HK-2 (cell line): Measurements from ENCODE around the gene ASB15.
"Not testable (repeated sequence)": the region's sequence is repeated elsewhere in the genome, so short reads cannot be mapped to it uniquely, and the experiment has no call there.

Experiments
- DNase-seq: peaks from one replicate; pipeline ENCODE4 v3.0.0-alpha.2; 2018; ENCODE audit not compliant: unreplicated experiment

ASB15 gene

DNA sequence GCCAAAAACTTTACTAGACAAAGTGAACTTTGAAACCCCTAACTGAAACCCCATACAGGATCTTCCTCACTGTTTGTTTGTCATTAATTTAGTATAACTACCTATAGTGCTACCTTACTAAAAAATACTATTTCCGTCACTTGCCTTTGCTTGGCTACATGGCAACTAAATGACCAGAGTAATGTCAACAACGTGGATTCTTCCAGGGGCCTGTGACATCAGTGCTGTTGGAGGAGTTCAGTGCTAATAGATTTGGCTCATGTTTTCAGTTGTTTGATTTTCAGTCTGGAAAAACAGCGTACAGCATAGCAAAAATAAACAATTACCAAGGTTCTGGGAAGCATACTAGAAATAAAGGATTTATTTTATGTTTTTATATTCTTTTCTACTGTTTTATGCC lies 3.0 kb upstream of the ASB15 start:
- DNase-seq = no peak

DNA sequence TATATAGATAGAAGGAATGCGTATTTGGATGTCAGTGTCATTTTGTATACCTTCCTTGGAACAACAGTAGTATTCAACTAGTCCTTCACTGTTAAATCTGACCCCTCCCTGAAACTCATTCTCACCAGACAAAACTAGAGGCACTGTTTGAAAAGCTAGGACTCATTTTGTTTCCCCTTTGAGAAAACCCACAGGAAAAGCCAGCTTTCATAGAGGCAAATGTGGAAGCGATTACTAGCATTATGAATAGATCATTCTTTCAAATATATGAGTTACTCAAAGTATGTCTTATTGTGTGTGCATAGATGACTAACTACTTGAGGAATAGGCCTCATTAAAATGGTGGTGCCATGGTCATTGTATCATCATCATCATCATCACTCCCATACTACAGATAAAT lies 1.9 kb upstream of the ASB15 start:
- DNase-seq = no peak

DNA sequence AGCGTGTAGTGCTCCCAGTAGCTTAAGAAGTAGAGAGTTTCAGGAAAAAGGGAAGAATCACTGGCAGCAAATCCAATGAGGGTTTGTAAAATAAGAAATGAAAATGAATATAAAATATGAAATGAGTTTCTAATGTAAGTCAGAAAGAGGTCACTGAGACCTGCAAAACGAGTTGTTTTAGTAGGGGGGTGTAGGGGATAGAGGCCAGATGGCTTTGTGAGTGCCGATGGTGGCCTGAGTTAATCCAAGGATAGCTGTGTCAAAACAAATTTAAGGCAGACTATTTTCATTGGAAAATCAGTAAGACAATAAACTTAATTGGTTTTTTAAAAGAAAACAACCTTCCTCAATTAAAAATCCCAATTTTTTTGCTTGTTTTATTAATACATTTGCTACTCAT lies 745 bp upstream of the ASB15 start:
- no peak for DNase-seq

DNA sequence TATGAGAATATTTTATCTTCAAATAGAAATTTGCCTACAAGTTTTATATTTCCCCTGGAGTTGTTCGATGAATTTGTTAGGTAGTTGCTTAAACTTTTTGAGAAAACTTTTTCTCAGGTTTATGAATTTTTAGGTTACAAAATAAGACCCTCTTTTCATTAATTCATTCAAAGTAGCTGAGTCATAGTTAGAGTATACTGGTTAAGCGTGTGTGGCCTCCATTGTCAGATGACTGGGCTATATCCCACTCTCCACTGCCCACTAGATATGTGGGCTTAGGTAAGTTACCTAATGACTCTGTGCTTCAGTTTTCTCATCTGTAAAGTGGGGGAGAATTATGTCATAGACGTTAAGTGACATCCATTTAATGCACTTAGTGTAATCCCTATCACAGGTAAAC lies 1.0 kb downstream of the ASB15 start:
- DNase-seq = no peak

DNA sequence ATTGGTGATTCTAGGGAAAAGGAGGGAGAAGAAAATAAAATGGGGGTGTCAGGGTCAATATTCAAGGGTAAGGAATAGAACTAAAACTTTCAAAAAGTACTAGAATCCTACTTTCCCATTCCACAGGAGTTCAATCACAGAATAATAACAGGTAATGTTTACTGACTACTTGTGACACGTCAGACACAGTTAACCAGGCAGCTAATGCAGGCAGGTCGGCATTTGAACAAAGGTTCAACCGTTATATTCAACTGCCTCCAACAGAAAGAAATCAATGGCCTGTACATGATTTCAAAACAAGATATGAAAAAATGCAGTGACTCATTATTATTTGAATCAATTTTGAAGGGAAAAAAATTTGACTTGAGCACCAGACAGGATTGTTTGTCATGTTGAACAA lies 3.1 kb downstream of the ASB15 start:
- no peak for DNase-seq

DNA sequence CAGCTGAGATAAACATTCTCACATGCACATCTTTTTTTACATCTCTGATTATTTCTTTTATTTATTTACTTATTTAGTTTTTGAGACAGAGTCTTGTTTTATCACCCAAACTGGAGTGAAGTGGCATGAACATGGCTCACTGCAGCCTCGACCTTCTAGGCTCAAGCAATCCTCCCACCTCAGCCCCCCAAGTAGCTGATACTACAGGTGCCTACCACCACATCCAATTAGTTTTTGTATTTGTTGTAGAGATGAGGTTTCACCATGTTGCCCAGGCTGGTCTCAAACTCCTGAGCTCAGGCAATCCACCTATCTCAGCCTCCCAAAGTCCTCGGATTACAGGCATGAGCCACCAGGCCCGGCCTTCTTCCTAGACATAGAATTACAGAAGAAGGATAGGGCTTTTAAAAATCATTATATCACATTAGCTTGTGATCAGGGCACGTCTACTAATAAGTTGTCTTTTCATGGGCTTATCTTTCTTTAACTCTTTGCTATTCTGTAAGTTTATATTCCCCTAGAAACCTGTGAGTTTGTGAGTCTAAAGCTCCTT lies 5.9 kb downstream of the ASB15 start:
- no peak for DNase-seq

DNA sequence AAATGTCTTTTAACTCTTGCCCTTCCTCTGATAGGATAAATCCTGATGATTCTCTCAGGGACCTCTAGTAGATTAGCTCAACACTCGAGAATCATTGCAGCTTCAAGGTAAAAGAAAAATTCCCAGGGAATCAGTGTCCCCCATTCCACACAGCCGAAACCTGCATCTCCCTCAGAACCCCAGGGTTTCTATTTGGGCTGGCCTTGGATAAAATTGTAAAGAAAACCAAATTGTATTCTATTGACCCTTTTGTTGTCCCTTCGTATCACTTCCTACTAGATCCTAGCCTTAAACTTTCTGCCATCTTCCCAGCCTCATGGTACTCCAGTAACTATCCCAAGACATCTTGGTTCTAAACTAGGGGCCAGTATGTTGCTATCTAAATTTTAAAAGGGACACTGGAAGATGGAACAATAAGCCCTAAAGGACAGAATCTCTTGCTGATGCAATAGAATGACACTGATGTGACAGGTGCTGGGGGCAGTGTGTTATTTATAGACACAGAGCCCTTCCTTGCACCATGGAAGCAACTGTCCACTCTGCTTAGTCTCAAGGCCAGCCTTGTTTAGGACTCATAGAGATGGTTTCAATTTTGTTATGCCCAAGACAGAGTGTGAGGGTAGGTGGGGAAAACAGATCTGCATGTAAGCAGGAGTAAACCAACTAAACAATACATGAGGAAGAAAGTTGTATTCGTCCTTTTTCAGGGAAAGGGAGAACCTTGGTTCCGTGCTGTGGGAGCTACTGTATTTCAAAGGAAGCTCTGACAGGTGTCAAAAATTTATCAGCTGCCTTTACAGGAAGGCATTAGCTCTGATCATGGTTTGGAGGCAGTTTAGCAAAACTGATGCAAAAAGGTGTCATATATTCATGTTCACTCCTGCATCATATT lies 7.6 kb downstream of the ASB15 start:
- no peak for DNase-seq

DNA sequence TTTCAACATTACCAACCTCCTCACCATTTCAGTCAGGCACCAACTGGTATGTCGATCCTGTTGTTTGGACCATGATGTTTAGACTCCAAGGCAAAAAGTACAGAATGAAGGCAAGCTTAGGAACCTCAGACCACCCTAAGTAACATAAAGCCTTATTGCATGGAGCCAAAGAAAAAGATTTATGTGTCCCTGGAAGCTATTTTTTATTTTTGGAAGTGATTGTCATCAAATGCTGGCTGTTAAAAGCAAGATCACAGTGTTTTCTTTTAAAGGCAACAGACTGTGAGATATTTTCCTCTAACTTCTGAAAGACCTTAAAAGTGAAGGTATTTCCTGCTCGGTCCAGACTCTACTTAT lies 8.2 kb downstream of the ASB15 start:
- DNase-seq = no peak

DNA sequence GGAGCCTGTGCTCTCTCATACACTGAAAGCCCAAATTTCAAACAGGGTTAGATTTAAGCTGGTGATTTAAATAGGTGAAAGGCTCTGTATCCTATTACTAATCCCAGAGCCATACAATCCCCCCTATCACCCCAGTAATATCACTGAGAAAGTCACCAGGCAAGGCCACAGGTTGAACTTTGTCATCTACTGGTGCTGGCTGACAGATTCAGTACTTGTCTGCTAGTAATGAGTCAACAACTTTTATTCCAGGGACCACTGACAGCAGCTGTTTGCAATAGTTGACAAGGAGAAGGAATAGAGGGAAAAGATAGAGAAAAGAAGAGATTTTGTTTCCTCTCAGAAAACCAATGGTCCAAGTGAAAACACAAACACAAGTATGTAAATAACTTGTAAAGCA lies 10.4 kb downstream of the ASB15 start:
- DNase-seq = no peak

DNA sequence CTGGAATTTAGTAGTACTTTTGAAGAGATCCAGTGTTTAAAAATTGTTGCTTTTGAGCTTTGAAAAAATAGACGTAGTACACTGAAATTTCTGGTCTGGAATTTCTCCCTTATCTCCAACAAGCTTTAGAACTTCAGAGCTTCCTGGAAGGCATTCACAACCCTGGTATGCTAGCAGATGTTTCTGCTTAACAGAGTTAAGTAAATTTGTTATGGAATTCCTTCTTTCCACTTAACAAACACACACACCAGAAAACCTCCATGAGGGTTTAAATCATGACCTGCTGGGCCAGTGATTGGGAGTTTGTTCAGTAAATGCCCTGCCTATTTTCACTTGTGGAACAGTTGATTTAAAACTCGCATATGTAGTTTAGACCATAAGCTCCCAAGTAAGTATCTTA lies 13.7 kb downstream of the ASB15 start:
- DNase-seq = no peak

DNA sequence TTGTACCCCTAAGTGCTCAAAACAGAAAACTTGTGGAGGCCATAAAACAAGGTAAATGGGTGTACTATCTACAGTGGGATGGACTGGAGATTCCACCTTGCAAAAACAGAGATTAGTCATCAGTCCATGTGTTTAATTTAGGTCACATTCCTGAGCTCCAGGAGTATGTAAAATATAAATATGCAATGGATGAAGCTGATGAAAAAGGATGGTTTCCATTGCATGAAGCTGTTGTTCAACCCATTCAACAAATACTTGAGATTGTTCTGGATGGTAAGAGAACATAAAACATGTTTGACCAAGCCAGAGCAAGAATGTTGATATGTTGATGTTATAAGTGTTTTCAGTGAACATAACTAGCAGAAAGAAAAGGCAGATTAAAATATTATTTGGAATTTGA lies 14.6 kb downstream of the ASB15 start:
- DNase-seq = no peak

DNA sequence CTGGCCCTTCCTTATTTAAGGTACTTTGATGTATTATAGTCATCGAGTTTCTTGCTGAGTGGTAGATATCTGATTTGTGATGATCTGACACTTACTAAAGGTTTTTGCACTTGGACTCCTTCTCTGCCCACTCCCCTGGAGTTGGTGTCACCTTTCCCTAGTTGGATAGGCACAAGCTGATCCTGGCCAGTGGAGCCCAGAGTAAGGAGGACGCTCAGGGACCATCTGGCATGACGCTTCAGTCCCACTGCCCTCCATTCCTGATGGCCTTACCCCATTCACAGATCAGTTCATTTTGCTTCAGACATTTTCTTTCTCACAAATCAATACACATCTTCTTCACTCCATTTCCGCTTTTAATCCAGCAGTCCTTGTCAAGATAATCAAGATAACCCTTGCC lies 20.1 kb downstream of the ASB15 start:
- no peak for DNase-seq

DNA sequence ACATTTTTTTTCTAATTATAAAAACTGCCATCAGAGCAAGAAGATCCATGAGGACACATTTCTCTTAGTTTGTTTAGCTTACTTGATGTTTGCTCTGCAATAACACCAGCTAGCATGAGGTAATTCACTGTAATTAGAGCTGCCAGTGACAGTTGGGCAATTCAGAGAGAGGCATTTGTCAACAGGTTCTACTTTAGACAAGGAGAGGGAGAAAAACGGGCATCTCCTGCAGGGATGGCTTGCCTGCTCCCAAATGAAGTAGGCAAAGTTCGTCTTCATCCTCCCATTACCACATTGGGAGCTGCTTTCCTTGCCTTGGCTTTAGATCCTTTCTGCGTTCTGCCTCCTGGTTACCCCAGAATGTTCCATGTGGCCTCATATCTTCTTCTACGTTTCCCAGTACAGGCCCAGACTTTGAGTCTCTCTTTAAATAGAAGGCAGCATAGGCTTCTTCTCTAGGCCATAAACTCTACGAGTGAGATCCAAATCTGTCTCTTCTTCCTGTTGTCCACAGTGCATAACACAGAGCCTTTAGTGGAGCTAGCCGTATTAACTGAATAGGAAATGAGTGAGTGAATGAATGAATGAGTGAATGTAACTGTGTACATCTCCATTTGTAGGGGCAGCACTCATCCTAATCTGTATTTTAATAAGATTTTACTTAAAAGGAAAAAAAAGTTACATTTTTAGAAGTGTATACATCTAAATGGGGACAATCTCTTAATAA lies 21.2 kb downstream of the ASB15 start:
- no peak for DNase-seq

DNA sequence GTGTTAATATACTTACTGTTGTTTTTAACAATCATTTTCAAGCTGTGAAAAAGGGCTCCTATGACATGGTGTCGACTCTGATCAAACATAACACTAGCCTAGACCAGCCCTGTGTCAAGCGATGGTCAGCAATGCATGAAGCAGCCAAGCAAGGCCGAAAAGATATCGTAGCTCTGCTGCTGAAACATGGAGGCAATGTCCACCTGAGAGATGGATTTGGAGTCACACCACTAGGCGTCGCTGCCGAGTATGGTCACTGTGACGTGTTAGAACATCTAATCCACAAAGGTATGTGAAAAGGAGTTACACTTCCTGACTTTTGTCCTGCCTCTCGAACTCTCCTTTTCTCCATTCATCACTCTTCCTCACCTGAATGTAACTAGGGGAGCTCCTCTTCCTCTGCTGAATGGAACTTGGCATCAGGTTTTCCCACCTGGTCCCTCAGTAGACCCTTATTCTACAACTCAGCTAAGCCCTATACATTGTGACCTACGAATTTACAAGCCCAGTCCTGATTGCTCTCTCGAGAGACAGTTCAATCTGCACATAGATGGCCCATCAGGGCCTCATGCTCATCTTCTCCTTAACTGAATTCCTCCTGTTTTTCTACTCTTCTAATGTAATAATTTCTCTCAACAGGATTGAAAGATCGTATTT lies 23.0 kb downstream of the ASB15 start:
- no peak for DNase-seq

DNA sequence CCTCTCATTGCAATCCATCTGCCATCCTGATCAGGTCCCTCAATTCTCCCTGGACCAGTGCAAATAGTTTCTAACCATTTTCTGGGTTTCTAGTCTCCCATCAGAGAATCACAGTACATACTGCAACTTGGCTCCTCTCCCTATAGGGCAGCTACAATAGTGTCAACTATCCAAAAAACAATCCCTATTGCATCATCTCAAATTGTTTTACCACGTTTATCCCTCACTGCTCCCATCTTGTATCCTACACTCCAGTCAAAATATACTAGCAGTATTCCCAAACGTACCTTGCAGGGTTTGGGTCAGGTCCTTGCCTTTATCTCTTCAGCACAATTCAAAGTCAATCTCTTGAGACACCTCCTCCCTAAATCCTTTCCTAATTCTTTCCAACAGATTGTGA lies 23.6 kb downstream of the ASB15 start:
- no peak for DNase-seq

DNA sequence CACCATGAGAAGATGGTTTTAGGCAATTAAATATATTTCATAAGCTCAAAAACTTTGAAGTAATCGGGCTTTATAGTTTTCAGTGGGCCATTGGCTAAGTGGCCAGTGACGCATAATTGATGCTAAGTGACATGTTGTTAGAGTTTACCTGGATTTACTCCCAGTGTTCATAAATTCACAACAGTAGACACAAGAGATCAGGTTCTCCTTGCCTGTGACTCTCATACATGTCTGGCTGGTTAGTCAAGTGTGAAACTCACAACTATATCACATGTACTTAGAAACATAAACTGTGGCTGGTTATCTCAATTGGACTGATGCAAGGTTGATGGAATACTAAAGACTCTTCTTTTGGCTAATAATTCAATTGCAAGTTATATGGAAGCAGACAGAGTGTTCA lies 26.2 kb downstream of the ASB15 start:
- no peak for DNase-seq

DNA sequence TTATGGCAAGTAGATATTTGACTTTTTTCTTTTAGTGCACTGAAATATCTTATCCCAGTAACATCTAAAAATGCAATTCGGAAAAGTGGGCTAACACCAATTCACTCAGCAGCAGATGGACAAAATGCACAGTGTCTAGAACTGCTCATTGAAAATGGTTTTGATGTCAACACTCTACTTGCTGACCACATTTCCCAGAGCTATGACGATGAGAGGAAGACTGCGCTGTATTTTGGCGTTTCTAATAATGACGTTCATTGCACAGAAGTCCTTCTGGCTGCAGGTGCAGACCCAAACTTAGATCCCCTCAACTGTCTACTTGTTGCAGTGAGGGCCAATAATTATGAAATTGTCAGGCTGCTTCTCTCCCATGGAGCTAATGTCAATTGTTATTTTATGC lies 27.2 kb downstream of the ASB15 start:
- DNase-seq = no peak

DNA sequence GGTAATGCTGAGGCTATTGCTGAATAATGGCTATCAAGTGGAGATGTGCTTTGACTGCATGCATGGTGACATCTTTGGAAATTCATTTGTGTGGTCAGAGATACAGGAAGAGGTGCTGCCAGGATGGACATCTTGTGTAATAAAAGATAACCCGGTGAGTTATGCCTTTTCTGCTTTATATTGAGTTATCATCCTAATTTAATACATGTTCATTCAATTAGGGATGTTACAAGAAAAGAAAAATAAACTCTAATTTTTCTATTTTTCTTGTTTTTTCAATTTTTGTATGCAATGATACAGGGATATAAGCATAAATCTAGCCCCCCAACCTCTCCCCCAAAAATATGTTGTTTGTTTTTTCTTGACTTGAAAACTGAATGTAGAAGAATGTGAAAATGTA lies 27.7 kb downstream of the ASB15 start:
- no peak for DNase-seq

DNA sequence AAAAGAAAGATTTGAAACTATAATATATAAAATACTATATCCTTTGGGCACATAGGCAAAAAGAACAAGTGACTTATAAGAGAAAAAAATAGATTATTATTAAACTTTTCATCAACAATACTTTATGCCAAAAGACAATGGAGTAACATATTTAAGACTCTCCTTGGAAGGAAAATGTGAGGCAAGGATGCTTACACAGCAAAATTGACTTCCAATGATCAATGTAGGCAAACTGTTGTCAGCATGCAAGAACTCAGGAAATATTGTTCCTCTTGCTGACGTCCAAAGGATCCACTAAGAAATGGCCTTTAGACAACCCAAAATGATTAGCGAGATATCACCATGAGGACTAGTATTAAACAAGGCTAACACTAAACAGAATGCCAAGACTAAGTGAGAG lies 31.2 kb downstream of the ASB15 start:
- DNase-seq = no peak

DNA sequence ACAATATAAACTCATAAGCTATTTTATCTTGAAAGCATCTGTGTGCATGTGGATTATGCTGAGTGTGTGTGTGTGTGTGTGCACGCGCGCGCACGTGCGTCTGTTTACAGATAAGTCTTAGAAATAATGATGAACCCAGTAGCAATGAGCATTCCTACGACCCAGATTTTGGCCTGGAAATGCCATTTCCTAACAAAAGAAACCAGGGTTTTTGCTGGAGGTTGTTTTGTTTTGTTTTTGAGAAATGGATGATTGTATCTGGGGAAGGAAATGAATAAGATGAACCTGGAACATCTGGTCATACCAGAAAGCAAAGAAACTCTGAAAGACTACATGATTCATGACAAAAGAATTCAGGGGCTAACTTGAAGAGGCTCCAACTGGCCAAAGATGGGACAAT lies 31.9 kb downstream of the ASB15 start:
- no peak for DNase-seq

DNA sequence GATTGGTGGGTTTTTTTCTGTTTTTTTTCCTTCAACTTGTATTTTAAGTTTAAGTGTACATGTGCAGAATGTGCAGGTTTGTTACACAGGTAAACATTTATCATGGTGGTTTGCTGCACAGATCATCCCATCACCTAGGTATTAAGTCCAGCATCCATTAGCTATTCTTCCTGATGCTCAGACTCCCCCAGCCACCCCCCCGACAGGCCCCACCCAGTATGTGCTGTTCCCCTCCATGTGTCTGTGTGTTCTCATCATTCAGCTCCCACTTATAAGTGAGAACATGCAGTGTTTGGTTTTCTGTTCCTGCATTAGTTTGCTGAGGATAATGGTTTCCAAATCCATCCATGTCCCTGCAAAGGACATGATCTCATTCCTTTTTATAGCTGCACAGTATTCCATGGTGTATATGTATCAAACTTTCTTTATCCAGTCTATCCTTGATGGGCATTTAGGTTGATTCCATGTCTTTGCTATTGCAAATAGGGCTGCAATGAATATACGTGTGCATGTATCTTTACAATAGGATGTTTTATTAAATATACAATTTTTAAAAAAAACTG lies 32.5 kb downstream of the ASB15 start:
- DNase-seq = not testable (repeated sequence)
